Activated naive CD8-positive, alpha-beta T cell treated with anti-CD3 and anti-CD28 coated beads for 36 hours (primary cell): ENCODE results near the gene BEST4. TPM values are rescaled to one million over a fixed set of nuclear protein-coding genes. Genes with fewer than 3 reads are reported as not detected.
"Not testable (repeated sequence)": the region's sequence is repeated elsewhere in the genome, so short reads cannot be mapped to it uniquely, and the experiment has no call there.

Source experiments
- DNase-seq: peaks from one replicate; pipeline ENCODE4 v3.0.0; 2021
- H3K27ac Mint-ChIP-seq: one replicate; pipeline ENCODE4 v1.8.0; 2022; ENCODE audit warnings: mild to moderate bottlenecking, moderate library complexity, mixed read lengths
- H3K27me3 Mint-ChIP-seq: one replicate; pipeline ENCODE4 v1.8.0; 2022; ENCODE audit warnings: mild to moderate bottlenecking, mixed read lengths
- H3K36me3 Mint-ChIP-seq: one replicate; pipeline ENCODE4 v1.8.0; 2021; ENCODE audit warnings: mild to moderate bottlenecking, mixed read lengths
- H3K4me1 Mint-ChIP-seq: one replicate; pipeline ENCODE4 v1.8.0; 2021; ENCODE audit warnings: mixed read lengths
- H3K4me3 Mint-ChIP-seq: one replicate; pipeline ENCODE4 v1.8.0; 2022; ENCODE audit warnings: mild to moderate bottlenecking, moderate library complexity, mixed read lengths
- H3K9me3 Mint-ChIP-seq: one replicate; pipeline ENCODE4 v1.8.0; 2022; ENCODE audit warnings: mixed read lengths
- total RNA-seq, 2 experiments: library from RNA; stranded (reverse); gene quantifications; one replicate each; pipeline ENCODE4 v1.2.3, GENCODE V29; 2021

BEST4 gene
- total RNA-seq, 2 experiments from 2014 or later: 1.5 to 1.8 TPM

GRCh38 chr1:44822981-44823451, 35.0 kb upstream of the BEST4 start:
- Mint-ChIP-seq H3K4me3 (no peak overlapping the region), H3K4me1 (peaks cover 27% of the 10 kb centered on the region), H3K27ac (no peak overlapping the region)

GRCh38 chr1:44822131-44822701, 34.2 kb upstream of the BEST4 start:
- no peak for DNase-seq
- Mint-ChIP-seq H3K4me1 (peaks cover 32% of the 10 kb centered on the region), H3K9me3 (no peaks in the 10 kb centered on the region), H3K4me3 (no peak overlapping the region), H3K36me3 (no peaks in the 10 kb centered on the region), H3K27ac (no peak overlapping the region), H3K27me3 (no peaks in the 10 kb centered on the region)

More at GRCh38 chr1:44822981-44823451, 35.0 kb upstream of the BEST4 start:
- H3K36me3 Mint-ChIP-seq: no peaks in the 10 kb centered on the region
- H3K27me3 Mint-ChIP-seq: no peaks in the 10 kb centered on the region
- no peaks in the 10 kb centered on the region for H3K9me3 Mint-ChIP-seq
- DNase-seq: no peak

- Mint-ChIP-seq H3K9me3 (no peaks in the 10 kb centered on the region), H3K27ac (no peak overlapping the region), H3K36me3 (no peaks in the 10 kb centered on the region), H3K27me3 (no peaks in the 10 kb centered on the region), H3K4me1 (peaks cover 32% of the 10 kb centered on the region), H3K4me3 (peak overlapping the region; percentile 89)
- DNase-seq: no peak
Measured at GRCh38 chr1:44821240-44821715, 33.3 kb upstream of the BEST4 start.

GRCh38 chr1:44820328-44821239, 32.6 kb upstream of the BEST4 start:
- peak overlapping the region; percentile 89 for H3K4me3 Mint-ChIP-seq
- peaks cover 32% of the 10 kb centered on the region for H3K4me1 Mint-ChIP-seq
- no peaks in the 10 kb centered on the region for H3K9me3 Mint-ChIP-seq
- no peaks in the 10 kb centered on the region for H3K36me3 Mint-ChIP-seq
- DNase-seq: no peak
- H3K27me3 Mint-ChIP-seq: no peaks in the 10 kb centered on the region
- H3K27ac Mint-ChIP-seq: peak overlapping the region; percentile 100

GRCh38 chr1:44819608-44820327, 31.8 kb upstream of the BEST4 start:
- no peaks in the 10 kb centered on the region for H3K27me3 Mint-ChIP-seq
- no peaks in the 10 kb centered on the region for H3K9me3 Mint-ChIP-seq
- H3K4me1 Mint-ChIP-seq: peaks cover 38% of the 10 kb centered on the region
- peak overlapping the region; percentile 89 for H3K4me3 Mint-ChIP-seq
- peak; percentile 87 for DNase-seq
- peak overlapping the region; percentile 100 for H3K27ac Mint-ChIP-seq
- H3K36me3 Mint-ChIP-seq: peaks cover 6% of the 10 kb centered on the region

GRCh38 chr1:44819196-44819607, 31.2 kb upstream of the BEST4 start:
- peaks cover 11% of the 10 kb centered on the region for H3K36me3 Mint-ChIP-seq

GRCh38 chr1:44817771-44818495, 30.0 kb upstream of the BEST4 start:
- H3K4me1 Mint-ChIP-seq: peaks cover 45% of the 10 kb centered on the region
- H3K4me3 Mint-ChIP-seq: no peak overlapping the region
- no peaks in the 10 kb centered on the region for H3K9me3 Mint-ChIP-seq
- peak overlapping the region; percentile 27 for H3K27ac Mint-ChIP-seq
- no peaks in the 10 kb centered on the region for H3K27me3 Mint-ChIP-seq
- DNase-seq: no peak
- H3K36me3 Mint-ChIP-seq: peaks cover 14% of the 10 kb centered on the region

More at GRCh38 chr1:44819196-44819607, 31.2 kb upstream of the BEST4 start:
- H3K27me3 Mint-ChIP-seq: no peaks in the 10 kb centered on the region
- H3K27ac Mint-ChIP-seq: peak overlapping the region; percentile 100
- H3K4me1 Mint-ChIP-seq: peaks cover 40% of the 10 kb centered on the region
- no peak for DNase-seq
- H3K4me3 Mint-ChIP-seq: peak overlapping the region; percentile 89
- H3K9me3 Mint-ChIP-seq: no peaks in the 10 kb centered on the region

- no peaks in the 10 kb centered on the region for H3K9me3 Mint-ChIP-seq
- peaks cover 14% of the 10 kb centered on the region for H3K36me3 Mint-ChIP-seq
- peak overlapping the region; percentile 2 for H3K27ac Mint-ChIP-seq
- H3K4me3 Mint-ChIP-seq: no peak overlapping the region
- DNase-seq: no peak
- no peaks in the 10 kb centered on the region for H3K27me3 Mint-ChIP-seq
- H3K4me1 Mint-ChIP-seq: peaks cover 45% of the 10 kb centered on the region
Measured at GRCh38 chr1:44817307-44817706, 29.3 kb upstream of the BEST4 start.

GRCh38 chr1:44815926-44816325, 28.0 kb upstream of the BEST4 start:
- H3K4me1 Mint-ChIP-seq: peaks cover 56% of the 10 kb centered on the region

GRCh38 chr1:44812822-44813543, 25.0 kb upstream of the BEST4 start:
- Mint-ChIP-seq H3K27ac (no peak overlapping the region), H3K4me3 (no peak overlapping the region), H3K36me3 (peaks cover 19% of the 10 kb centered on the region), H3K9me3 (no peaks in the 10 kb centered on the region), H3K4me1 (peaks cover 60% of the 10 kb centered on the region), H3K27me3 (no peaks in the 10 kb centered on the region)
- no peak for DNase-seq

More at GRCh38 chr1:44815926-44816325, 28.0 kb upstream of the BEST4 start:
- peak overlapping the region; percentile 46 for H3K4me3 Mint-ChIP-seq
- not testable (repeated sequence) for H3K9me3 Mint-ChIP-seq, H3K27ac Mint-ChIP-seq, DNase-seq, H3K27me3 Mint-ChIP-seq
- H3K36me3 Mint-ChIP-seq: peaks cover 14% of the 10 kb centered on the region

- H3K27ac Mint-ChIP-seq: peak overlapping the region; percentile 99
- H3K9me3 Mint-ChIP-seq: no peaks in the 10 kb centered on the region
- H3K4me3 Mint-ChIP-seq: peak overlapping the region; percentile 40
- peaks cover 70% of the 10 kb centered on the region for H3K4me1 Mint-ChIP-seq
- H3K27me3 Mint-ChIP-seq: no peaks in the 10 kb centered on the region
- peaks cover 27% of the 10 kb centered on the region for H3K36me3 Mint-ChIP-seq
- no peak for DNase-seq
Measured at GRCh38 chr1:44811234-44811633, 23.3 kb upstream of the BEST4 start.

GRCh38 chr1:44810762-44811105, 22.8 kb upstream of the BEST4 start:
- not testable (repeated sequence) for H3K27me3 Mint-ChIP-seq, H3K9me3 Mint-ChIP-seq, DNase-seq
- Mint-ChIP-seq H3K36me3 (peaks cover 27% of the 10 kb centered on the region), H3K4me3 (peak overlapping the region; percentile 74), H3K4me1 (peaks cover 70% of the 10 kb centered on the region), H3K27ac (peak overlapping the region; percentile 99)

- no peaks in the 10 kb centered on the region for H3K9me3 Mint-ChIP-seq
- no peak for DNase-seq
- H3K27me3 Mint-ChIP-seq: no peaks in the 10 kb centered on the region
Measured at GRCh38 chr1:44810101-44810761, 22.3 kb upstream of the BEST4 start.

More at GRCh38 chr1:44810101-44810761, 22.3 kb upstream of the BEST4 start:
- H3K36me3 Mint-ChIP-seq: peaks cover 26% of the 10 kb centered on the region
- peak overlapping the region; percentile 74 for H3K4me3 Mint-ChIP-seq
- H3K4me1 Mint-ChIP-seq: peaks cover 73% of the 10 kb centered on the region
- H3K27ac Mint-ChIP-seq: peak overlapping the region; percentile 99
